K562 (cell line): ENCODE data around the gene GRIK1. TPM values are rescaled to one million over a fixed set of nuclear protein-coding genes. Genes with fewer than 3 reads are reported as not detected.

ENCODE experiments used
- ARHGAP35 ChIP-seq: fragments of 450-650 bp; IDR thresholded peaks from 2 replicates; pipeline ENCODE4 v1.6.1; 2018; ENCODE audit not compliant: partially characterized antibody
- EP300 ChIP-seq: IDR thresholded peaks from 2 replicates; pipeline ENCODE4 v1.6.1; 2012; ENCODE audit warnings: low read length, improper control_type of control experiment
- GABPB1 ChIP-seq: sonication (generic); formaldehyde crosslinking; IDR thresholded peaks from 2 replicates; pipeline ENCODE4 v1.8.0; 2022; ENCODE audit warnings: mild to moderate bottlenecking, missing genetic modification reagents
- GTF2E2 ChIP-seq: fragments of 200-800 bp; sonication (Bioruptor generic); IDR thresholded peaks from 2 replicates; pipeline ENCODE4 v1.6.1; 2016; ENCODE audit warnings: missing genetic modification characterization, missing compliant biosample characterization
- HDAC6 ChIP-seq: IDR thresholded peaks from 2 replicates; pipeline ENCODE4 v1.6.1; 2012; ENCODE audit warnings: low read depth, mild to moderate bottlenecking, control low read depth, inconsistent platforms, low read length, moderate library complexity
- HNRNPH1 ChIP-seq: fragments of 200-400 bp; formaldehyde crosslinking; optimal IDR thresholded peaks from 2 replicates; pipeline ENCODE3; 2017; ENCODE audit warnings: low read depth, mild to moderate bottlenecking, low read length, moderate library complexity
- KAT7 ChIP-seq: sonication (generic); formaldehyde crosslinking; IDR thresholded peaks from 2 replicates; pipeline ENCODE4 v1.8.0; 2022; ENCODE audit warnings: missing genetic modification reagents, mild to moderate bottlenecking, borderline replicate concordance
- KLF16 ChIP-seq: IDR thresholded peaks from 2 replicates; pipeline ENCODE4 v1.6.1; 2016; ENCODE audit warnings: antibody characterized with exemption
- MEIS2 ChIP-seq: fragments of 450-650 bp; IDR thresholded peaks from 2 replicates; pipeline ENCODE4 v1.6.1; 2014; ENCODE audit warnings: mild to moderate bottlenecking; ENCODE audit not compliant: partially characterized antibody
- PHB ChIP-seq: fragments of 250-450 bp; sonication (Bioruptor Pico); IDR thresholded peaks from 2 replicates; pipeline ENCODE4 v1.5.0; 2021
- TCFL5 ChIP-seq: fragments of 250-450 bp; sonication (Bioruptor Pico); conservative IDR thresholded peaks from 2 replicates; pipeline ENCODE4 v1.6.1; 2021; ENCODE audit warnings: mild to moderate bottlenecking, moderate library complexity, matching md5 sums
- ZNF766 ChIP-seq: fragments of 200-800 bp; sonication (Bioruptor generic); conservative IDR thresholded peaks from 2 replicates; pipeline ENCODE4 v1.6.1; 2016; ENCODE audit warnings: missing genetic modification characterization, missing compliant biosample characterization
- polyA plus RNA-seq, 8 experiments: library from polyadenylated mRNA; depleted of rRNA in 4 of 8; stranded (reverse) in 5 of 8; unstranded in 3 of 8; fragments of >200 nt; fragmentation: Nextera tagmentation in 2 of 8; fragmentation: Illumina TruSeq in 1 of 8; extraction: Ambion mirVana in 2 of 8; extraction: Trizol in 1 of 8; gene quantifications; 2 replicates each; pipeline versions ENCODE4 v1.2.1 to v1.2.3, GENCODE V29; 2011 to 2014; ENCODE audit warnings: inconsistent platforms in 1 of 8, missing spikeins in 1 of 8
- total RNA-seq, 7 experiments: library from RNA; depleted of rRNA in 6 of 7; stranded (reverse); fragments of >200 nt in 6 of 7; fragmentation: Illumina TruSeq in 2 of 7; extraction: Trizol in 2 of 7; gene quantifications; 2 replicates each; pipeline versions ENCODE4 v1.2.1 to v1.2.3, GENCODE V29; 2011 to 2021; ENCODE audit warnings: low replicate concordance in 1 of 7
- TF ChIP-seq, protein P1 (sequence below): sonication (generic); formaldehyde crosslinking; IDR thresholded peaks from 2 replicates; pipeline ENCODE4 v1.8.0; 2023; ENCODE audit warnings: missing genetic modification reagents, mild to moderate bottlenecking, borderline replicate concordance
- TF ChIP-seq, protein P2 (sequence below): fragments of 250-450 bp; sonication (Bioruptor Pico); IDR thresholded peaks from 2 replicates; pipeline ENCODE4 v1.8.0; 2022; ENCODE audit warnings: moderate library complexity, mild to moderate bottlenecking, inconsistent platforms
- TF ChIP-seq, protein P3 (sequence below): fragments of 450-650 bp; IDR thresholded peaks from 2 replicates; pipeline ENCODE4 v1.7.1; 2018; ENCODE audit warnings: mild to moderate bottlenecking, low read depth; ENCODE audit not compliant: partially characterized antibody
- TF ChIP-seq, protein P4 (sequence below): fragments of 250-450 bp; sonication (Bioruptor Pico); IDR thresholded peaks from 2 replicates; pipeline ENCODE4 v1.8.0; 2021; ENCODE audit warnings: moderate library complexity, mild to moderate bottlenecking, inconsistent platforms
- TF ChIP-seq, protein P5 (sequence below): fragments of 450-650 bp; formaldehyde crosslinking; IDR thresholded peaks from 2 replicates; pipeline ENCODE4 v1.4.0; 2022; ENCODE audit warnings: mild to moderate bottlenecking, moderate library complexity
- TF ChIP-seq, protein P6 (sequence below): IDR thresholded peaks from 3 replicates; pipeline ENCODE4 v1.6.1; 2011; ENCODE audit warnings: borderline replicate concordance, mild to moderate bottlenecking; ENCODE audit not compliant: insufficient read length, insufficient read depth

Gene GRIK1
- total and polyA plus RNA-seq, 9 of the 15 experiments (the other 6 are each of a cell fraction or from before 2014, with no cell fraction given), result 0.17 to 2.8 (median 0.53) TPM

DNA sequence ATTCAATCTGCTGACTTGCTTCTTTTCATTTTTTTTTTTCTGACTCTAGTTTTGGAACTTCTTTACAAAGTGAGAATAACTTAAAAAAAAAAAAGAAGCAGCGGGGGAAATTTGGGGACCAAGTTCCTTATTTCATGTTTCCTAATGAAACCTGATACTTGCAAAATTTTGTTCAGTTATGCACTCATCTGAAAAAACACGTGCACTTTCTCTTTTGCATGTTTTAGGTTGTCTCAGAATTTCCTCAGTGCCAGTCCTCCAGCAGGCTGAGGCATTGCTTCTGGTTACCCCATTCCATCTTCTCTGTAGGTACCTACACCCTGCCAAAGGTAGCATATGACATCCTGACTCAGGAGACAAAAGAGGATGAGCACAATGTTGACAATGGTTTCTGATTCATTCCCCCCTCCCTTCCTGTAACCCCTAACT, 299.7 kb downstream of the GRIK1 start (continued):
- TF ChIP-seq, protein P1, sequence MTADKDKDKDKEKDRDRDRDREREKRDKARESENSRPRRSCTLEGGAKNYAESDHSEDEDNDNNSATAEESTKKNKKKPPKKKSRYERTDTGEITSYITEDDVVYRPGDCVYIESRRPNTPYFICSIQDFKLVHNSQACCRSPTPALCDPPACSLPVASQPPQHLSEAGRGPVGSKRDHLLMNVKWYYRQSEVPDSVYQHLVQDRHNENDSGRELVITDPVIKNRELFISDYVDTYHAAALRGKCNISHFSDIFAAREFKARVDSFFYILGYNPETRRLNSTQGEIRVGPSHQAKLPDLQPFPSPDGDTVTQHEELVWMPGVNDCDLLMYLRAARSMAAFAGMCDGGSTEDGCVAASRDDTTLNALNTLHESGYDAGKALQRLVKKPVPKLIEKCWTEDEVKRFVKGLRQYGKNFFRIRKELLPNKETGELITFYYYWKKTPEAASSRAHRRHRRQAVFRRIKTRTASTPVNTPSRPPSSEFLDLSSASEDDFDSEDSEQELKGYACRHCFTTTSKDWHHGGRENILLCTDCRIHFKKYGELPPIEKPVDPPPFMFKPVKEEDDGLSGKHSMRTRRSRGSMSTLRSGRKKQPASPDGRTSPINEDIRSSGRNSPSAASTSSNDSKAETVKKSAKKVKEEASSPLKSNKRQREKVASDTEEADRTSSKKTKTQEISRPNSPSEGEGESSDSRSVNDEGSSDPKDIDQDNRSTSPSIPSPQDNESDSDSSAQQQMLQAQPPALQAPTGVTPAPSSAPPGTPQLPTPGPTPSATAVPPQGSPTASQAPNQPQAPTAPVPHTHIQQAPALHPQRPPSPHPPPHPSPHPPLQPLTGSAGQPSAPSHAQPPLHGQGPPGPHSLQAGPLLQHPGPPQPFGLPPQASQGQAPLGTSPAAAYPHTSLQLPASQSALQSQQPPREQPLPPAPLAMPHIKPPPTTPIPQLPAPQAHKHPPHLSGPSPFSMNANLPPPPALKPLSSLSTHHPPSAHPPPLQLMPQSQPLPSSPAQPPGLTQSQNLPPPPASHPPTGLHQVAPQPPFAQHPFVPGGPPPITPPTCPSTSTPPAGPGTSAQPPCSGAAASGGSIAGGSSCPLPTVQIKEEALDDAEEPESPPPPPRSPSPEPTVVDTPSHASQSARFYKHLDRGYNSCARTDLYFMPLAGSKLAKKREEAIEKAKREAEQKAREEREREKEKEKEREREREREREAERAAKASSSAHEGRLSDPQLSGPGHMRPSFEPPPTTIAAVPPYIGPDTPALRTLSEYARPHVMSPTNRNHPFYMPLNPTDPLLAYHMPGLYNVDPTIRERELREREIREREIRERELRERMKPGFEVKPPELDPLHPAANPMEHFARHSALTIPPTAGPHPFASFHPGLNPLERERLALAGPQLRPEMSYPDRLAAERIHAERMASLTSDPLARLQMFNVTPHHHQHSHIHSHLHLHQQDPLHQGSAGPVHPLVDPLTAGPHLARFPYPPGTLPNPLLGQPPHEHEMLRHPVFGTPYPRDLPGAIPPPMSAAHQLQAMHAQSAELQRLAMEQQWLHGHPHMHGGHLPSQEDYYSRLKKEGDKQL, result 0 out of 2 replicates have a peak, but pooled peaks have one; percentile 60
- TF ChIP-seq GABPB1 (CRISPR knock-in tag) (no peak), TCFL5 (no peak), GTF2E2 (tag) (peak; percentile 85), EP300 (no peak), HDAC6 (no peak), ARHGAP35 (no peak), HNRNPH1 (no peak), KAT7 (CRISPR knock-in tag) (peak; percentile 53; the same call in 1 of the 2 replicates), PHB (CRISPR knock-in tag) (no peak), MEIS2 (no peak), ZNF766 (CRISPR knock-in tag) (peak; percentile 58), KLF16 (no peak)
- TF ChIP-seq, protein P2, sequence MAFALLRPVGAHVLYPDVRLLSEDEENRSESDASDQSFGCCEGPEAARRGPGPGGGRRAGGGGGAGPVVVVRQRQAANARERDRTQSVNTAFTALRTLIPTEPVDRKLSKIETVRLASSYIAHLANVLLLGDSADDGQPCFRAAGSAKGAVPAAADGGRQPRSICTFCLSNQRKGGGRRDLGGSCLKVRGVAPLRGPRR (CRISPR knock-in tag), result no peak
- TF ChIP-seq, protein P3, sequence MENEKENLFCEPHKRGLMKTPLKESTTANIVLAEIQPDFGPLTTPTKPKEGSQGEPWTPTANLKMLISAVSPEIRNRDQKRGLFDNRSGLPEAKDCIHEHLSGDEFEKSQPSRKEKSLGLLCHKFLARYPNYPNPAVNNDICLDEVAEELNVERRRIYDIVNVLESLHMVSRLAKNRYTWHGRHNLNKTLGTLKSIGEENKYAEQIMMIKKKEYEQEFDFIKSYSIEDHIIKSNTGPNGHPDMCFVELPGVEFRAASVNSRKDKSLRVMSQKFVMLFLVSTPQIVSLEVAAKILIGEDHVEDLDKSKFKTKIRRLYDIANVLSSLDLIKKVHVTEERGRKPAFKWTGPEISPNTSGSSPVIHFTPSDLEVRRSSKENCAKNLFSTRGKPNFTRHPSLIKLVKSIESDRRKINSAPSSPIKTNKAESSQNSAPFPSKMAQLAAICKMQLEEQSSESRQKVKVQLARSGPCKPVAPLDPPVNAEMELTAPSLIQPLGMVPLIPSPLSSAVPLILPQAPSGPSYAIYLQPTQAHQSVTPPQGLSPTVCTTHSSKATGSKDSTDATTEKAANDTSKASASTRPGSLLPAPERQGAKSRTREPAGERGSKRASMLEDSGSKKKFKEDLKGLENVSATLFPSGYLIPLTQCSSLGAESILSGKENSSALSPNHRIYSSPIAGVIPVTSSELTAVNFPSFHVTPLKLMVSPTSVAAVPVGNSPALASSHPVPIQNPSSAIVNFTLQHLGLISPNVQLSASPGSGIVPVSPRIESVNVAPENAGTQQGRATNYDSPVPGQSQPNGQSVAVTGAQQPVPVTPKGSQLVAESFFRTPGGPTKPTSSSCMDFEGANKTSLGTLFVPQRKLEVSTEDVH, result no peak
- TF ChIP-seq, protein P4, sequence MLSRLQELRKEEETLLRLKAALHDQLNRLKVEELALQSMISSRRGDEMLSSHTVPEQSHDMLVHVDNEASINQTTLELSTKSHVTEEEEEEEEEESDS (CRISPR knock-in tag), result no peak
- TF ChIP-seq, protein P5, sequence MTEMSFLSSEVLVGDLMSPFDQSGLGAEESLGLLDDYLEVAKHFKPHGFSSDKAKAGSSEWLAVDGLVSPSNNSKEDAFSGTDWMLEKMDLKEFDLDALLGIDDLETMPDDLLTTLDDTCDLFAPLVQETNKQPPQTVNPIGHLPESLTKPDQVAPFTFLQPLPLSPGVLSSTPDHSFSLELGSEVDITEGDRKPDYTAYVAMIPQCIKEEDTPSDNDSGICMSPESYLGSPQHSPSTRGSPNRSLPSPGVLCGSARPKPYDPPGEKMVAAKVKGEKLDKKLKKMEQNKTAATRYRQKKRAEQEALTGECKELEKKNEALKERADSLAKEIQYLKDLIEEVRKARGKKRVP, result peak; percentile 13; the same call in 1 of the 2 replicates
- TF ChIP-seq, protein P6, sequence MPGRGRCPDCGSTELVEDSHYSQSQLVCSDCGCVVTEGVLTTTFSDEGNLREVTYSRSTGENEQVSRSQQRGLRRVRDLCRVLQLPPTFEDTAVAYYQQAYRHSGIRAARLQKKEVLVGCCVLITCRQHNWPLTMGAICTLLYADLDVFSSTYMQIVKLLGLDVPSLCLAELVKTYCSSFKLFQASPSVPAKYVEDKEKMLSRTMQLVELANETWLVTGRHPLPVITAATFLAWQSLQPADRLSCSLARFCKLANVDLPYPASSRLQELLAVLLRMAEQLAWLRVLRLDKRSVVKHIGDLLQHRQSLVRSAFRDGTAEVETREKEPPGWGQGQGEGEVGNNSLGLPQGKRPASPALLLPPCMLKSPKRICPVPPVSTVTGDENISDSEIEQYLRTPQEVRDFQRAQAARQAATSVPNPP, result no peak
